Fibroblast of skin of left quadriceps (primary cell): ENCODE results near the gene GMNC.

Experiments
- DNase-seq, 2 experiments: peaks; one replicate each; pipeline ENCODE4 v3.0.0-alpha.2; 2013; ENCODE audit warnings: low read depth in 2 of 2

Gene GMNC

DNA sequence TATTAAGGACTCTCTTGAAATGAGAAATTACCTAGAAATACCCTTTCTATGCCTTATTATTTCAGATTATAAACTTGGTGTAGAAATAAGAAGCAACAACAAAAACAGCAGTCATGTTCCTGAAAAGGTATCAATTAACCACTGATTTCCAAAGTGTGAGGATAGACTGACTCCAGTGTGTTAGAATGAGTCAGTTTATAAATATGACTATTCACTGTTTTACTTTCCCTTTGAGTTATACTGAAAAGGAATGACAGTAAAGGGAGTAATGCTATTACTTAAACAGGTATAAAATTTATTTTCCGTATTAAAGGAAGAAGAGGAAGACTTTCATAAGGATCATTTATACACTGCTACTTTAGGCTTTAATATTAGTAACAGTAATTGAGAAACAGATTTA, 12.9 kb downstream of the GMNC start:
- DNase-seq, result no peak

GRCh38 chr3:190848870-190849269, 13.6 kb downstream of the GMNC start:
- DNase-seq, result no peak

DNA sequence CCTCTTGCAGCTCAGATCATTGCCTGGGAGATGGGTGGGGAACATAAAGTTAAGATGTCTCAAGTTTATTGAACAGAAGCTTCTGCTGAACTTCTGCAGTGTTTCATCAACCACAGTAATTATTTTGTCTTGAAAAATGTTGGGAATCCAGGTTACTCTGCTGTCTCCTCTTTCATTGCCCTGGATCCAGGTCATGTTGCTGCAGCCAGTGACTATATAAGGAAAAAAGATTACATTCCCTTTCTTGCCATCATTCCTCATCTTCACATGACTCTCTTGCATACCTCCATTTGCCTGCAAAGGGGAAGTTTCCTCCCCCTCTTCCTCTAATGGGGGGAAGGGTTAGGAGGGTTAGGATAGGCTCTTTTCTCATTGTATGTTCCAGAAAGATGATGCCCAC, 15.1 kb downstream of the GMNC start:
- DNase-seq, result peak; percentile 18 to 20

DNA sequence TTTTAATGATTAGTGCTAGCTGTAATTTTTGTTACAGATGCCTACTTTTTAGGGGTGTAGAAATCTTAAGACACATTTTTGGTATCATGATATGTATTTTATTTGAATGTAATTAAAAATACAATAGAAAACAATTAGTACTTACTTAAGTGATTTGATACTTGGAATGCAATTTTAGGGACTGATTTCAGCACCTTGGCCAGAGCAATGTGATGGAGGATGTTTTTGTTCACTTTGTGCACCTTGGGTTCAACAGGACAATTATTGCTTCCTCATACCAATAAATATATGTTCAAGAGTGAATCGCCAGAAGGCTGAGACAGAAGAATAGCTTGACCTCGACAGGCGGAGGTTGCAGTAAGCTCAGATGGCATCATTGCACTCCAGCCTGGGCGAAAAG, 22.3 kb downstream of the GMNC start:
- no peak for DNase-seq

GRCh38 chr3:190831225-190831624, 31.3 kb downstream of the GMNC start:
- DNase-seq, result no peak

GRCh38 chr3:190830031-190830430, 32.5 kb downstream of the GMNC start:
- DNase-seq, result no peak

GRCh38 chr3:190826018-190826417, 36.5 kb downstream of the GMNC start:
- no peak for DNase-seq

DNA sequence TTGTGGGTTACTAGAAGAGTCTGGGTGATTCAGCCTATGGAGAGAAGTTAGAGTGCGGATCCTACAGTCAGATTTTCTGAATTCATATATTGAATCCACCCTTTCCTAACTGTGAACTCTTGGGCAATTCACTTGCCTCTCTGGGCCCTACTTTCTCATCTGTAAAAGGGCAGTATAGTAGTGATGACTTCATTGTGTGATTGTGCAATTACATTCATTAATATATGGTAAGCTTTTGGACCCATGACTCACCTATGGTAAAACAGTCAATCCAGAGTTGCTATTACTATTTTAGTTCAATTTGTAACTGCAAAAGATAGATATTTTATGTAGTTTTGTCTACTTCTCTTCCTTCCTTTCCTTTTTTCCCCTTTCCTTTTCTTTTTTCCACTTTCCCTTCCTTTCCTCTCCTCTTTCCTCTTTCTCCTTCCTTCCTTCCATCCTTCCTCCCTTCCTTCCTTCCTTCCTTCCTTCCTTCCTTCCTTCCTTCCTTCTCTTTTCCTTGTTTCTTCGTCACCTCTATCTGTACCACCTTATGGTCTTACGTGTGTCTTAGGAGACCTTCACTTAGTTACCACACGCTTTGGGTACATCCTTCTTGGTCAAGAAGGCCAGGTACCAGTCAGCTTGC, 37.0 kb downstream of the GMNC start:
- DNase-seq, result no peak

GRCh38 chr3:190811775-190812480, 50.6 kb downstream of the GMNC start:
- peak; percentile 12 for DNase-seq

DNA sequence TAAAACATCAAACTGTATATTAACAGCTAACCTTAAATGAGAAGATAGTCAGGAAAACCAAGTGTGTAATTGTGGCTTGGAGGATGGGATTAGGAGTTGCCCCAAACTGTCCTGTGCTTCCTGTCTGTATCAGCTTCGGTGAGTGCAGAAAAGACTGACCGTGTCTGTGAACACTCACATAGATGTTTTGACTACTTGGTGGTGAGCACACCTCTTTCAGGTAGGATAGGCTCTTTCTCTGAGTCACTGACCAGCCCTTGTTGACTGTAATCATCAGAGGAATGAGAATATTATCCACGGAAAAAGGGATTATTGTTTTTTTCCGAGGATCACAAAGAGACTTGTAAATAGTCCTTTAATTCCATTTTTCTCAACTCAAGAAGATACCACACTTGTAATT, 51.5 kb downstream of the GMNC start:
- DNase-seq, result no peak

DNA sequence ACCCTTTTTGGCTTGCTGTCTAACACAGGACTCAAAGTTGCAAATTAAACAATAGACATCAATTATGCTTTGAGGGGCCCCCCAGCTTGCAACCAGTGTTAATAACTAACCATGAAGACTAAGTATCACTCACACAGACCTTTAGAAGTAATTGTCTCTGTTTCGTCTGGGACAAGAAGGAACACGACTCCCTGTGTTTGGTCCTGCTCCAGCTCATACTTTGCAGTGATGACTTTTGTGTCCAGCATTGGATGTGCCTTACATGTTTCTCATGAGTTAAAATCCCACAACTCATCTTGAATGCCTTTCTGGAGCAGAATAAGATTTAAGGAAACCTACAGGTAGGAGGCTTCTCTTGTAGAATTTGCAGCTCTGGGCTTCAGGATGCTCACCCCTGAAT, 53.1 kb downstream of the GMNC start:
- DNase-seq, result no peak

DNA sequence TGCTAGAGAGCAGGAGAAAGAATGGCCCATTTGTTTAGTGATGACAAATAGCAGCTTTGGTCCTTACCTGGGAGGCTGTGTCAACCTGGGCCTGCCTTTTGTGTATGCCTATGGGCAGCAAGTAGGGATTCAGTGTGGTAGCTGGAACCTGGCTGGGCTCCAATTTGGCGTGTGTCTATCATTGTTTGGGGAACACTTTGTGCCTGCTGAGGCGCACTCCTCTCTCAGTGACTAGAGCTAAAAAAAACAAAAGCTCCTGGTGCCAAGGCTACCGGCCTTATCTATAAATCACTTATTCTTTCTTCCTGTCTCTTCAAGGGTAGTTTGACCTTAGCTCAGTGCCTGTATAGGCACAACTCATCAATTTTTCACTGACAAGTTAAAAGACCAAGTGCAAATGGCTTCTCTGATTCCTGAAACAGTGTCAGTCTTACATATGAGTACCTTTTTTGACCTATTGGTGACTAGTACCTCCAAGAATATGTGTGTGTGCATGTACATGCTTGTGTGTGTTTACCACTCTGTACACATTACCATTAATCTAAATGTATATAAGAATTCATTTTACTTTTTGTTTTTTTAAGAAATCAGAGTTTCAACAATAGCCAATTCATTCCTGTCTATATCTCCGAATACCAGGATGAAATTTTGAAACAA, 54.6 kb downstream of the GMNC start:
- DNase-seq, result no peak
